Uterus (tissue), 4 donors: Measurements from ENCODE around the gene ESPL1. TPM values are rescaled to one million over a fixed set of nuclear protein-coding genes. Genes with fewer than 3 reads are reported as not detected.
A peak's percentile ranks its signal among the peaks of the same experiment; 100 is the strongest.
"Not testable (repeated sequence)": the region's sequence is repeated elsewhere in the genome, so short reads cannot be mapped to it uniquely, and the experiment has no call there.

Experiments used
- DNase-seq, 2 donors: peaks; one replicate each; pipeline ENCODE4 v3.0.0-alpha.2; 2019 to 2020
- H3K27ac ChIP-seq, 2 donors: fragments of 200-600 bp; sonication (generic); 1 replicate in 1 of 2; 2 replicates in 1 of 2; pipeline ENCODE4 v1.5.1; 2016 to 2018
- H3K27me3 ChIP-seq, 2 donors: fragments of 200-600 bp; sonication (generic); one replicate each; pipeline ENCODE4 v1.5.1; 2018 to 2019; ENCODE audit warnings: control low read depth in 1 of 2
- H3K36me3 ChIP-seq, 2 donors: fragments of 200-600 bp; sonication (generic); one replicate each; pipeline ENCODE4 v1.5.1; 2019; ENCODE audit warnings: control low read depth in 1 of 2
- H3K4me1 ChIP-seq, 2 donors: fragments of 200-600 bp; sonication (generic); one replicate each; pipeline ENCODE4 v1.5.1; 2018 to 2019; ENCODE audit warnings: control low read depth in 1 of 2
- H3K4me3 ChIP-seq, 2 donors: fragments of 200-600 bp; sonication (generic); 1 replicate in 1 of 2; 2 replicates in 1 of 2; pipeline ENCODE4 v1.5.1; 2018 to 2019; ENCODE audit warnings: mild to moderate bottlenecking in 1 of 2
- H3K9me3 ChIP-seq, 2 donors: fragments of 200-600 bp; sonication (generic); one replicate each; pipeline ENCODE4 v1.5.1; 2019; ENCODE audit warnings: control low read depth in 1 of 2
- POLR2A ChIP-seq, 2 donors: fragments of 450-650 bp; IDR thresholded peaks; one replicate each; pipeline ENCODE4 v1.6.1; 2016; ENCODE audit warnings: antibody characterized with exemption in 2 of 2, mild to moderate bottlenecking in 1 of 2, moderate library complexity in 1 of 2
- intact Hi-C: fragments of 100-400 bp; cut with DNase I; formaldehyde crosslinking; loops from one replicate; pipeline ENCODE4 v1.15.1; 2023; ENCODE audit warnings: low total_unique reads
- total RNA-seq, 4 donors: library from RNA; depleted of rRNA in 3 of 4; stranded (reverse); fragments of >200 nt in 3 of 4; gene quantifications; one replicate each; pipeline versions ENCODE4 v1.1.0 to v1.2.4, GENCODE V29; 2014 to 2023
- TF ChIP-seq, protein P1 (sequence below), 4 experiments: fragments of 200-600 bp in 2 of 4; fragments of 450-650 bp in 2 of 4; sonication (generic) in 2 of 4; IDR thresholded peaks; one replicate each; pipeline ENCODE4 v1.5.1; 2016 to 2019; ENCODE audit warnings: antibody characterized with exemption in 4 of 4, mild to moderate bottlenecking in 2 of 4, moderate library complexity in 1 of 4
- donor health status: DM: yes; HTN: yes; CAD: no.

ESPL1 gene
- total RNA-seq, 4 donors from 2014 or later: 0.12 to 4.5 TPM; not detected in 2

DNA sequence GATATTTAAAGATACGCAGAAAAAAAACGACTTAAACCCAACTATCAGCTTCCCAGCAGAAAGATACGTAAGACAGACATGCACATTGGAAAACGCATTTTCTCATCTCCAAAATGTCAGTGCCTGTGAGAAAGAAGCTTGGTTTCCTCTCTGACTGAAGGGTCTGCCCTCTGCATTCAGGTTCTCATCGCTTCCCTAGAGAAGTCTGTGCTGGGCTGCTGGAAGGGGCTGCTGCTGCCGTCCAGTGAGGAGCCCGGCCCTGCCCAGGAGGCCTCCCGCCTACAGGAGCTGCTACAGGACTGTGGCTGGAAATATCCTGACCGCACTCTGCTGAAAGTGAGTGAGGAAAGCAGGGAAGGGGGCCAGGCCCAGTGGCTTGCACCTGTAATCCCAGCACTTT lies 22.6 kb downstream of the ESPL1 start:
- H3K27me3 ChIP-seq: no peaks in the 10 kb centered on the region
- intact Hi-C loops: no loop called here
- H3K36me3 ChIP-seq: no peaks in the 10 kb centered on the region
- H3K4me3 ChIP-seq: no peak overlapping the region
- H3K4me1 ChIP-seq: no peaks in the 10 kb centered on the region
- H3K27ac ChIP-seq: no peak overlapping the region
- TF ChIP-seq POLR2A (IDR thresholded peaks at IDR 0.05): no peak
- TF ChIP-seq, protein P1, sequence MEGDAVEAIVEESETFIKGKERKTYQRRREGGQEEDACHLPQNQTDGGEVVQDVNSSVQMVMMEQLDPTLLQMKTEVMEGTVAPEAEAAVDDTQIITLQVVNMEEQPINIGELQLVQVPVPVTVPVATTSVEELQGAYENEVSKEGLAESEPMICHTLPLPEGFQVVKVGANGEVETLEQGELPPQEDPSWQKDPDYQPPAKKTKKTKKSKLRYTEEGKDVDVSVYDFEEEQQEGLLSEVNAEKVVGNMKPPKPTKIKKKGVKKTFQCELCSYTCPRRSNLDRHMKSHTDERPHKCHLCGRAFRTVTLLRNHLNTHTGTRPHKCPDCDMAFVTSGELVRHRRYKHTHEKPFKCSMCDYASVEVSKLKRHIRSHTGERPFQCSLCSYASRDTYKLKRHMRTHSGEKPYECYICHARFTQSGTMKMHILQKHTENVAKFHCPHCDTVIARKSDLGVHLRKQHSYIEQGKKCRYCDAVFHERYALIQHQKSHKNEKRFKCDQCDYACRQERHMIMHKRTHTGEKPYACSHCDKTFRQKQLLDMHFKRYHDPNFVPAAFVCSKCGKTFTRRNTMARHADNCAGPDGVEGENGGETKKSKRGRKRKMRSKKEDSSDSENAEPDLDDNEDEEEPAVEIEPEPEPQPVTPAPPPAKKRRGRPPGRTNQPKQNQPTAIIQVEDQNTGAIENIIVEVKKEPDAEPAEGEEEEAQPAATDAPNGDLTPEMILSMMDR (IDR thresholded peaks at IDR 0.05): no peak
- no peaks in the 10 kb centered on the region for H3K9me3 ChIP-seq
- no peak for DNase-seq

DNA sequence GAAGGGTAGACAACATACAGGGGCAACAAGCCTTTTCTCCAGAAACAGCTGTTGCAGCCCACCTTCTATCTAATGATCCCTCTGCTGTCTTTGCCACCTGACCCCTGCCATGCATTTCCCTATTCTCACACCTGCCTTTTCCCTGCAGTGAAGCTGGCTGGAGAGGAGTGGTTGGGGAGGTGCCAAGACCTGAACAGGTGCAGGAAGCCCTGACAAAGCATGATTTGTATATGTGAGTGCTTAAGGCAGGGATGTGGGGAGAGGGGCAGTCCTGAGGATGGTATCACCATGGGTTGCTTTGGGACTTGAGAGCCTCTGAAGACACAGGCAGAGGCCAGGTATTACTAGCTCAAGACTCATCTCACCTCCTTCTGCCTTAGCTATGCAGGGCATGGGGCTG lies 24.3 kb downstream of the ESPL1 start:
- Histone ChIP-seq H3K36me3 (no peaks in the 10 kb centered on the region), H3K4me1 (peaks cover 6 to 9% of the 10 kb centered on the region in 2 donors), H3K9me3 (no peaks in the 10 kb centered on the region), H3K4me3 (no peak overlapping the region), H3K27me3 (no peaks in the 10 kb centered on the region), H3K27ac (no peak overlapping the region)
- TF ChIP-seq, protein P1 (IDR thresholded peaks at IDR 0.05): no peak
- no peak for TF ChIP-seq POLR2A (IDR thresholded peaks at IDR 0.05)
- intact Hi-C loops: no loop called here
- DNase-seq: no peak

DNA sequence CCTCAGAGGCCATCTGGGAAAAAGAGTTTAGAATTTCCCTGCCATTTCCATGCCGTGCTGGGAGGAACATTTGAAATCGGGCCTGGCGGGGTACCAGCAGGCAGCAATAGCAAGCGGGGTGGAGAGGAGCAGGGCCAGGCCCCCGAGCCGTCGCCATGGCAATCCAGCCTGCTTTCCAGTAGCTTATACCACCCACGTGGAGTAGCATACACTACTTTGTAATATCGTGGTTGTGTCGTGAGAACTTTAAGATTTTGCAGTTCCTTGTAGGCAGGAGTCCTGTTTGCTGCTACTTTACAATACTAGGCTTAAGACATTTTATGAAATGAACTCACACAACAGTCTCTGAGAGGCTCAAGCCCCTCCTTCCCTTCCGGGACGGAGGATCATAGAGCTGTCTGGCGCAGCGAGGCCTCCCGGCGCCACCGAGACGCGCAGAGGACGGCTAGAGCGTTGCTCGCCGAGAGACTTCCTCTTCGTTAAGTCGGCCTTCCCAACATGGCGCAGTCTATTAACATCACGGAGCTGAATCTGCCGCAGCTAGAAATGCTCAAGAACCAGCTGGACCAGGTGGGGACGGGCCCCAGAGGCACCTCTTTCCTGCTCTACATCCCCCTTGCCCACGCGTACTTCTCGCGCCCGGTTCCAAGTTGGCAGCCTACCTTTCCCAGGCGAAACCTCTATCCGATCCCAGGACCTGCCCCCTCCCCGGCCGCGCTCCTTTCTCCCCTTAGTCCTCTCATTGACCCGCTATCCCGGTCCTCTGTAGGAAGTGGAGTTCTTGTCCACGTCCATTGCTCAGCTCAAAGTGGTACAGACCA lies 27.2 kb downstream of the ESPL1 start, which contains the start of gene PFDN5:
Gene PFDN5, plus strand, starts transcription at position 473 of the 821 bp plus-strand sequence. Its CDS starts 26 bp downstream, at position 499.
- DNase-seq: peak; percentile 86 to 89
- H3K36me3 ChIP-seq: no peaks in the 10 kb centered on the region
- peak in 1 of 2 donors; percentile 63 for TF ChIP-seq POLR2A (IDR thresholded peaks at IDR 0.05)
- TF ChIP-seq, protein P1 (IDR thresholded peaks at IDR 0.05): peak in 2 of 4 experiments; percentile 45 to 55
- H3K27ac ChIP-seq: peak within 1 kb of the TSS; percentile 80 to 88
- intact Hi-C loops: no loop called here
- peak within 1 kb of the TSS; percentile 62 to 89 for H3K4me3 ChIP-seq
- H3K4me1 ChIP-seq: peaks cover 11 to 14% of the 10 kb centered on the region in 2 donors
- H3K27me3 ChIP-seq: no peaks in the 10 kb centered on the region
- no peaks in the 10 kb centered on the region for H3K9me3 ChIP-seq

DNA sequence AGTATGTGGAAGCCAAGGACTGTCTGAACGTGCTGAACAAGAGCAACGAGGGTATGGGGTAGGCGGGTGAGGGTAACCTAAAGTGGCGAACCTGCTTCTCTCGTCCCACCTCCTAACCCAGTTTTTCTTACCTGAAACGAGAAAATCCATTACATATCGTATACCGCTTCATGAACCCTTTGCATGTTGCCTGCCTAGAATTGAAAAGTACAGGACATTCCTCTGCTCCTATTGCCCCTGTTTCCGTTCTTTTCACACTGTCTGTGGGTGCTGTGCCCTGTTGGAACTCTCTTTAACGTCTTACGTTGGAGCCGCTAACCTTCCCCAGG lies 27.8 kb downstream of the ESPL1 start:
- H3K36me3 ChIP-seq: no peaks in the 10 kb centered on the region

DNA sequence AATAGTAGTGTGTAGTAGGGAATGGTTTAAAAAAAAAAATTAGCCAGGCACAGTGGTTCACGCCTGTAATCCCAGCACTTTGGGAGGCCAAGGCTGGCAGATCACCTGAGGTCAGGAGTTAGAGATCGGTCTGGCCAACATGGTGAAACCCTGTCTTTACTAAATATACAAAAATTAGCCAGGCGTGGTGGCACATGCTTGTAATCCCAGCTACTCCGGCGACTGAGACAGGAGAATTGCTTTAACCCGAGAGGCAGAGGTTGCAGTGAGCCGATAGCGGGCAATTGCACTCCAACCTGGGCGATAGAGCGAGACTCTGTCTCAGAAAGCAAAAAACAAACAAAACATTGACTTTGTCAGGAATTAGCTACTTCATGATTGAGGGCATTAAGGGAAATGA lies 29.0 kb downstream of the ESPL1 start:
- DNase-seq, H3K9me3 ChIP-seq, H3K36me3 ChIP-seq, H3K4me3 ChIP-seq, H3K27ac ChIP-seq, H3K27me3 ChIP-seq, intact Hi-C loops: not testable (repeated sequence)
- H3K4me1 ChIP-seq: peaks cover 11 to 18% of the 10 kb centered on the region in 2 donors

More for the DNA sequence above, 27.8 kb downstream of the ESPL1 start:
- peak overlapping the region; percentile 80 to 88 for H3K27ac ChIP-seq
- no peak for TF ChIP-seq POLR2A (IDR thresholded peaks at IDR 0.05)
- TF ChIP-seq, protein P1 (IDR thresholded peaks at IDR 0.05): no peak
- intact Hi-C loops: no loop called here
- H3K4me3 ChIP-seq: peak overlapping the region; percentile 62 to 89
- H3K9me3 ChIP-seq: no peaks in the 10 kb centered on the region
- peaks cover 11 to 18% of the 10 kb centered on the region in 2 donors for H3K4me1 ChIP-seq
- DNase-seq: no peak
- no peaks in the 10 kb centered on the region for H3K27me3 ChIP-seq
